ENCODE data around the gene HOXA7.

The HOXA7 gene

GRCh38 chr7:27104341-27105058, 52.0 kb downstream of the HOXA7 start:
- DNase-seq = no peak

Data from CD4-positive, alpha-beta T cell treated with Interleukin-6 for 4 hours (primary cell).